NCI-H1092 (cell line): Measurements from ENCODE around the gene PRCC.

Experiments used
- DNase-seq: peaks from one replicate; lab custom pipeline; 2025; lab: John Stamatoyannopoulos, UW

PRCC gene

DNA sequence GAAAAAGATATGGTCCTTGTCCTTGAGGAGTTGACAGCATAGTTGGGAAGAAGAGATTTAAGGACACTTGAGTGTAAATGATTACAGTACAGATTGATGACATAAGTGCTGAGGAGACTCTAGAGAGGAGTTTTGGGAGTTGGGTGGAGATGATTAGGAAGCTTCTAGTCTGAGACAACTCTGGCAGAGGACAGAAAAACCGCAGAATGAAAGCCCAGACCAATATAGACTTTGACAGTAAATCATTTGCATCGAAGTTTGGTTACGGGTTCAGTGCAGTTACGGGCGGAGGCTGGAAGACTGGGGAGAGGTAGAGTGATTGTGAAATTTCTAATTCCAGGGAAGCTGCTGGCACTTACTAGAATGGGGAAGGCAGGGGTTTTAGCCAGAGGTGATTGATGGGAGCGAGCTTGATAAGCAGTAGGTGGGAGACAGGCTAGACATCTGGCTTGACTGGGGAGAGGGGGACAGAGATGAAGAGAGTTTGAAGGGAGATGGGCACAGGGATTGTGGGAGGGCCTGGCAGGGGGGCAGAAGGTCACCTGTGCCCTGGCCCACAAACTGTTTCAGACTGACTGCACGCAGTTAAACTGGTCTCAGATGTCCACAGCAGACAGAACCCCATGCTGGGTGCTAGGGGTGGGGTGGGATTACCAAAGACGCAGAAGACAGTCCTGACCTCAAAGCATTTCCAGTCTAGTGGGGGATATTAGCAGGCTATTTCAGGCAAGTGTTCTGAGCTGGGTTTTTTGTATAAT lies 29.2 kb downstream of the PRCC start:
- DNase-seq, result no peak

DNA sequence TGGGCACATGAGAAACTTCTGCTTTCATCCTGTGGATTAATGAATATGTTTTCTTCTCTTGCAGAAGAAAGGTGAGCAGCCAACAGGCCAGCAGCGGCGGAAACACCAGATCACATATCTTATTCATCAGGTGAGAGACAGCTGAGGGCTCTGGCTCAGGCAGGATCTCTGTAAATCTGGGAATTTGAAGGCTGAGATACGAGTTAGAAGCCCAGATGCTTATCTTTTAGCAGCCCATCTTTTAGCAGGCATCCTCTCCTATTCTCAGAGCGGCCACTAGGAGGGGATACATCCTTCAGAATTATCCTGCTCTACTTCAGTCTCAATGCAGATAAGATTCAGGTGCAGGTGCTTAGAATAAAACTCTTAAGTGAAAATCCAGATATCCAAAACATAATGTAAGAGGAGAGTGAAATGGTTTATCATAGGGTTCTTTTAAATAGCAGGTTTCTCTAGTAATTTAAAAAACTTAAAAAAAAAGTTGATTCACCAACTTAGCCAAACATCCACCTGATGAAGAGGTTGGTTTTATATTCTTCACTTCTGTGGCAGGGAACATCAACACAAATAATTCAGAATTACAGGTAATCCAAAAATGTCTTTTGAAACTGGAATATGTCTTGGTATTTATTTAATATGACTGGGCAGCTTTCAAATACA lies 30.0 kb downstream of the PRCC start:
- DNase-seq, result peak; percentile 28

DNA sequence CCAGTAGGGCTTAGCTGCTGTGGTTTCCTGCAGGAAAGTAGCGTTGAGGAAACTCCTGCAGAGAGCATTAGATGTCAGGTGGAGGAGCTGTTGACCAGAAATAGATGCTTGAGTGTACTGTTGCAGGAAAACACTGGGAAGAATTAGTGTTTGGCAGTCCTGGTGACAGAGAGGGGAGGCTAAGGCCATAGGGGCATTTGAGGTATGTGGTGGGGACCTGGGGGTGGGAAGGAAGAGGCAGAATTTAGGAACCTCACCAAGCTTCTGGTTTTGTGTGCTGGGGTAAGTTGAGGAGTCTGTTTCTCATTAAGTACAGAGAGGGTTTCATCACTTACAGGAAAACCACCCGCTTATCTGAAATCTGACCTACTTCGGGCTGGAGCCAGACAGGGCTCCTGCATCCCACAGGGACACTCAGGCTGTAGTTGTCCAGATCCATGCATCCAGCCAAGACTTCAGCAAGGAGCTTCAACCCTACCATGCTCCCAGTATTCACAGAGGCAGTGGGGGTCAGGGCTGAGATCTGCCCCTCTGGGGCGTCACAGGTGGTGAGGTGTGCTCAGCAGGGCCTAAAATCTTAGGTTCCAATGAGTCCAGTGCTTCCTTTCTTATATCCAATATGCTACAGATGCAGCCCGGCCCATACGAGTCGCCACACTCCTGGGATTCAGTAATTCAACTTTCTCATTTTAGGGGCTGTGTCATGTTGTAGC lies 34.2 kb downstream of the PRCC start:
- DNase-seq, result no peak

DNA sequence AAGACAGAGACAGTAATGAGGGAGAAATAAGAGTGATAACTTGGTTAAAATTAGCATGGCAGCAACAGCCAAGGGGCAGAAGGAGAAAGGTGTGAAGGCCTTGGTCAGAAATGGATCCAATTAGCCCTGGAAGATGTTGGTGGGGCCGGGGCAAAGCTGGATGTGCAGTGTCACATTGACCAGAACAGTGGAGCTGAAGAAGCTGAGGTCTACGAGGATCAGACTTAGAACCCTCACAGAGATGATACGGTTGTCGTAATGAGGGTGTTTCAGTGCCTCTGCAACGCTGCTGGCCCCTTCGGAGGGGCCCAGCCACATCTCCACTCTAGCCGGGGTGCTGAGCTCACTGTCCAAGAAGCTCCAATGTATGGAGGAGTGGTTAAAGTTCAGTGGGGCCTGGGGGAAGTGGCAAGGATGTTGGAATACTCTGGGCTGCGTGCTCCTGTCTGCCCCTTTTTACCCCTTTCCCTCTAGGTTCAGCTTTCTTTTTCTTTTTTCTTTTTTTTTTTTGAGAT lies 35.1 kb downstream of the PRCC start:
- no peak for DNase-seq

DNA sequence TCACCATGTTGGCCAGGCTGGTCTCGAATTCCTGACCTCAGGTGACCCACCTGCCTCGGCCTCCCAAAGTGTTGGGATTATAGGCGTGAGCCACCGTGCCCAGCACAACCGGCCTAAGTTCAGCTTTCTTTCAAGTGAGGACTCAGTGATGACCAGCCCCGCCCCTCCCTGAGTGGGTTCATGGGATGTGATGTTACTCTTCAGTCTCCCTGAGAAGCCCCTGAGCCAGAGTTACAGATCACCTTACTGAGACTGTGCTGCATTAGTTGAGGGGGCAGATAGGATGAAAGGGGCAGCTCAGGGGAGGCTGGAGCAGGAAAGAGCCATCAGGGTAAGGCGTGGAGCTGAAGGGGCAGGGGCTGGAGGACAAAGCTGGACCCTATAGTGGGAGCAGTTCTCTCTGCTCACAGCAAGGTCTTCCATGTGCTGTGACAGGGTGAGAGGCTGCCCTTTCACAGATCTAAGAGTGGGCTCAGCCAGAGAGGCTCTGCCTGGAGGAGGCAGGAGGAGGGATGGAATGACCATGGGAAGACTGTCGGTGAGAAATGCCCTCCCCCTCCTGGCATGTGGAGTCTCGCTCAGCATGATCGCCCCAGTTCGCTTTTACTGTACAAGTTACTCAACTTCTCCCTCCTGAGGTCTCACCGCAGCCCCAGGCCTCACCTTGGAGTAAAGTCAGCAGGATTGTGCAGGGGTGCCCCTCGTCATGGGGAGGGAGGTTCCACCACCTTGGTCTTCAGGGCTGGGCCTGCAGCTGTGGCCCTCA lies 35.9 kb downstream of the PRCC start:
- DNase-seq, result no peak

DNA sequence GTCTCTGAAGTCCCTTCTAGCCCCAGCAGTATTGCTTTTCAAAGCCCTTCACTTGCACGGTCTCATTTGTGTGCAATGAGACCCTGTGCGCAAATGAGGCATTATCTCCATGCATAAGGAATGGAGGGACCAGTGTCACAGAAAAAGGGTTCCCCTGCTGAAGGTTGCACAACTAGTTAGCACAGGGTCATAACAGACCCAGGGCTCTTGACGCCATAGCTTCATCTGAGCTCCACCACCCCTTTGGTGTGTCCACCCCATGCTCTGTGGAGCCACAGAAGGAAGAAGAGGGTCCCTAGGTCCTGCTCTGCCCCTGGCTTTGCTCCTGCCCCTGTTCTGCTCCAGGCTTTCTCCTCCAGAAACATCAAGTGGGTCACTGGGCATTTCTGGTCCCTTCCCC lies 36.7 kb downstream of the PRCC start:
- DNase-seq, result no peak

DNA sequence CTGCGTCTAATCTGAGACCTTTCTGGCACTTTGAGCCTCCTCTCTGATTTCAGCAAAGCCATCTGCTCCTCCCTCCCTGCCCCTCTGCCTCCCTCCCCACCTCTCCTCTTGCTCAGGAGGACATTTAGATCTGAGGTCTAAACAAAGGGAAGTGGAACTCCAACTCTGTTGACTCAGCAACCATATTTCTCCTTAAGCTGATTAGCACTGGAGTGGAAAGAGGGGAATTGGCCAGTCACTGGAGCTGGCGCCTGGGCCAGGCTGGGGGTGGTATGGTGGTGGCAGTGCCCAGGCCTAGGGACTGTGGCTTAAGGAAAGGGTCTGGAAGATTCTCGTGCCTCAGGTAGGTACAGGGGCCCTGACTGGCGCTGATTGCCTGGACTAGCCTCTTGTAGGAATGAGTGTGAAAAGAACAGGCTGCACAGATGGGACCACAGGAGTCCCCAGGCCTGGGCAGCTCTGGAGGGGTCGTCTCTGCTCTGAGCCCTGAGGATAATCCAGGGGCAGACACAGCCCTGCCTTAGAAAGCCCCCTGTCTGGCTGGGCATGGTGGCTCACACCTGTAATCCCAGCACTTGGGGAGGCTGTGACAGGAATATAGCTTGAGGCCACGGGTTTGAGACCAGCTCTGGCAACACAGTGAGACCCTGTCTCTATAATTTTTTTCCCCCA lies 37.4 kb downstream of the PRCC start:
- DNase-seq, result peak; percentile 66

DNA sequence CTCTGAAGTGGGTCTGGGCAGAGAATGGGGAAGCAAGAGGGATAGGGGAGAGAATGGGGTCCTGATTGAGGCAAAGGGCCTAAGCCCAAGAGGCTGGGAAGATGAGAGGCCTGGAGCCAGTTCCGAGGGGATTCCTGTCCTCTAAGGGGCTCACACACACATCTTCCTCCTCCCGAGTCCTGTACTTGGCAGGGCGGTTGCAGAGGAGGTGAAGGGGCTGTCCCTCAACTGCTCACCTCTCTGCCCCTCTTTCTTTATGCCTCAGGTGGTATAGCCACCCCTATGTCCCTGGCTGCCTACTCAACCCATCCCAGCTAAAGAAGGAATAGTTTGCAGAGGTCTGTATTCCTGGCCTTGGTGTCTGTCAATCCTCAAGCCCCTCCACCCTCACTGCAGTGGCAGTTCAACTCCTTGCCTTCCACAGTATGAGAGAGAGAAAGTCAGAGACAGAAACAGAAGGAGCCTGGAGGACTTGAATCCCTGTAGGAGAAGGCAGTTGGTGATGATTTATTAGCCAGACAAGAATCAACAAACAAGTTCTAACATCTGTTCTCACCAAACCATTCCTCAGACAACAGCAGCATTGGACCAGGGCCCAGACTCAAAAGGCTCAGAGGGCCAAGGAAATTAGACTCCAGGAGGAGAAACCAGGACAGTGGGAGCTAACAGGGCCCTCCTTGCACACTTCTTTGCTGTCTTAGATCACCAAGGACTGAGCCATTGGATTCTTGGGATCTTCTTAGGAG lies 38.6 kb downstream of the PRCC start:
- DNase-seq, result no peak

DNA sequence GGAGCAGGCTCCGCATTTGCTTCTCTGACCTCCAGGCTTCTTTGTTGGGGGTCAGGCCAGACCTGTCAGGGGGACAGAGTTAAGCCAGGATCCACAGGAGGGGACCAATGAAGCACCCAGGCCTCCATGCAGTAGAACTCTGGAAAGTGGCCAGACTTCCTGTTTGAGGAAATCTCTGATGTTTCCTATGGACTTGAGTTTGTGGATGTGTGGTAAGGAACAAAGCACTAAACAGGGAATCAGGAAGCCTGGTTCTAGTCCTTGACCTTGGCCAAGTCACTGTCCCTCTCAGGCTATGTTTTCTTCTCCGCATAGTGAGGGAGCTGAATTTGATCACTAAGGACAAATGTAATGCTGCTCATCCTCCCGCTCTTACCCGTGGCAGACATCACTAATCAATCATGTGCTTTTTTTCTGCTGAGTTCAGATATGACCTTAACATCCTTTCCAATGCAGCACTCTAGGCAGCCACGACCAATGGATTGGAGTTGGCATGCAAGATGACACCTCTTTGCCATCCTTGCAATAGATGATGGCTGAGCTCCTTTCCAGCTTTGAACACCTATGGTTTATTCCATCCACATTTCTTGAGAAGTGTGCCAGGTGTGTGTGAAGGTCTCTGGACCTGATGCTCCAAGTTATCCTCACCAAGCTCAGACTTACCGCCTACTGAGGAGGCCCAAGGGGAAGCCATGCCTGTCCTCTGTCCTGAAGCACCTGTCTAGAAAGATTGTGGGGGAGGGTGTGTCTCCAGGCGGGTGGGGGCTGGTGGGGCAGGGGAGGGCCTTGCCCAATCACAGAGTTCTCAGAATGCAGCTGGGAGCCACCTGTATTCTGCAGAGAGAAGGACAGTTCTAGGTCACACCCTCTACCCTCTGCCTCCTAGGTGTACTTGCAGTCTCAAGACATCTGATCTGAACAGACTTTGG lies 39.4 kb downstream of the PRCC start:
- no peak for DNase-seq

DNA sequence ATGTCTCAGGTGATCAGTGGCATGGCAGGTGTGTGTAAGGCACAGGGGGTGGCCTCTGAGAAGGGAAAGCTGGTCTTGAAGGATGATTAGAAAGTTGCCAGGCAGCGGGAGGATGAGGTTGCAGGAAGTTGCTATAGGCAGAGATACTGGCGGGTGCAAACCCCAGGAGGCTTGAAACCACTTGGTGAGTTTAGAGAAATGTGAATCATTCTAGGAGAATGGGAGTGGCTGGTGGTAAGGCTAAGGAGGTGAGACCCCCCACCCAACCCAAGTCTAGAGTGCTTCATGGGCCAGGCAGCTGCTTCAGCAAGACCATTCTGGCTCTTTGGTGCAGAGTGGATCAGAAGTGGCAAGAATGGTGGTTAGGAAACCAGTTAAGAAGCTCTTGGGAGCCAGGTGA lies 40.3 kb downstream of the PRCC start:
- no peak for DNase-seq

DNA sequence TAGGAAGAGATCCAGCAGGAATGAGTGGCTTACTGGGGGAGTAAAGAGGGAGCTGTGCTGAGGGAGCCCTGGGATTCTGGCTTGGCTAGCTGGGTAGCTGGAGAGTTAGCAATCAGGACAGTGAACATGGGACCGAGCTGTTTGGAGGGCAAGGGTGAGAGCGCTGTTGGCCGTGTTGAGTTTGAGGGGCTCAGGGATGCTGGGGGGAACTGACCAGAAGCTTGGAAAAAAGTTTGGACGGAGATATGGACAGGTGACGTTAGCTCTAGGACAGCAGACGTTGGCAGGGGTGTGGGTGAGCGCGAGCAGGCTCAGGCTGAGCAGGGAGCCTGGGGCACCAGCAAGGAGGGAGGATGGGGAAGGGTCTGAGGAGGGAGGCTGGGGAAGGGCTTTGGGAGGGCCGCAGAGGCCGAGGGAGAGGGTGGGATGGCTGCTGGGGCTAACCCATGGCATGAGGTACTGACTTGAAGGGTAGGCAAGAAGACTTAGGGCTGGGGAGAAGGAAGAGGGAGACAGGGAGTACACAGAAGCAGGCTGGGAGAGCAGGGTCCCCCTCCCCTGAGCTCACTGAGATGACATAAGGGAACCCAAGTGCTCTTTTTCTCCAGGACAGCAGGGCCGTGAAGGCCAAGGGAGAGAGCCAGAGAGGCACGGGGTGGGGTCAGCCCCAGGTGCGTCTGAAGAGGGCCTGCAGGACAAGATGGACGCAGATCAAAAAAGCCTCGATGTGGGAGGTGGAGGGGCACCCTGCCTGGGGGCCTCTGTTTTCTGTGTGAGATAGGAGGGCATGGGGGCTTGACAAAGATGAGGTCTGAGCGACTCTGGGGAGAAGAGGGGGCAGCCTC lies 41.1 kb downstream of the PRCC start:
- no peak for DNase-seq

DNA sequence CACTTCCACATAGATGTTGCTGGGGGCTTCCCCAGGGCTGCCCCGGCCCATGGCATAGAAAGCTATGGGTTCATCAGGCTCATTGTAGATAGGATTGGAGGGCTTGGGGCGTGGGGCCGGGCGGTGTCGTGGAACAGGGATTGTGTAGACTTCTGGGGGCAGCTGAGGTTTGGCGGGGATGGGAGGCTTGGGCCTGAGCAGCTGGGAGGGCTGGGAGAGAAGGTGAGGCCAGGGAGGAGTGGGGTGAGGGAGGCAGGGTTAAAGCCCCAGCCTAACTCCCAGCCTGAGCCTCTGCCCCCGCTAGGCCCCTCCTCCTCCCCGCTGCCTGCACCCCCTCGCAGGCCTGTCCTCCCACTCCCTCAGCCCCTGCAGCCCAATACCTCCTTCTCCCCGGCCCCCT lies 41.9 kb downstream of the PRCC start:
- no peak for DNase-seq

DNA sequence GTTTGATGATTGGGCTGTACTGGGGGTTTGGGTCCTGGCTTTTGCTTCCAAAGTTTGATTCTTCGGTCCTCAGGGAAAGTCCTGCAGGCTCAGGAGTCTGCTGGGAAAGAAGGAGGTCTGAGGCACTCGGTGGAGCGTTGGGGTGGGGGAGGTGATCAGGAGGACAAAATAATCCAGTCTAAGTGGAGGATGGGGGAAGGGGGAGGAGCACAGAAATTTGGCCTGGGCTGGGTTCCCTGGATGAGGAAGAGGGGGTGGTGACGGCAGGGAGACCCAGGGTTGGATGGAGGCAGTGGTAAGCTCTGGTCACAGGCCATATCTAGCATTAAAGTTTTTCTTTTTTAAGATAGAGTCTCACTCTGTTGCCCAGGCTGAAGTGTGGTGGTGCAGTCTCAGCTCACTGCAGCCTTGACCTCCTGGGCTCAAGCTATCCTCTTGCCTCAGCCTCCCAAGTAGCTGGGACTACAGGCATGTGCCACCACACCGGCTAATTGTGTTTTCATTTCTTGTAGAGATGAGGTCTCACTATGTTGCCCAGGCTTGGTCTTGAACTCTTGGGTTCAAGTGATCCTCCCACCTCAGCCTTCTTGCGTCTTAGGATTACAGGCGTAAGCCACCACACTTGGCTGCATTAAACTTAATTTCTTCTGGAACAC lies 42.5 kb downstream of the PRCC start:
- DNase-seq, result no peak

DNA sequence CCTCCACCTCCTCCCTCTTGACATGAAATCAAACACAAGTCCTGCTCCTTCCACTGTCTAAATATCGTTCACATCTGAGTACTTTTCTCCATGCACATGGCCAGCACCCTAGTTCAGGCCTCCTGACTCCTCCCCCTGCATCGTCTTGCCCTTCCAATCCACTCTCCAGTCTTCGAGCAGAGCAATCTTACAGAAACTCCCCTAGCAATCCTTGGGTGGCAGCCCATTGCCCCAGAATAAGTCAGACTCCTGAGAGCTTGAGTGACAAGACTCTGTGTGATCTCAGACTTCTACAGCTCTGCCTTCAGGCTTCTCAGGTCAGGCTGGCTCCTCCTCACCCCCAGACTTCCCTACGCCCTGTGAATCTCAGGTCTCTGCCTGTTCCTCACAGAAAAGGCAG lies 43.8 kb downstream of the PRCC start:
- DNase-seq, result no peak

DNA sequence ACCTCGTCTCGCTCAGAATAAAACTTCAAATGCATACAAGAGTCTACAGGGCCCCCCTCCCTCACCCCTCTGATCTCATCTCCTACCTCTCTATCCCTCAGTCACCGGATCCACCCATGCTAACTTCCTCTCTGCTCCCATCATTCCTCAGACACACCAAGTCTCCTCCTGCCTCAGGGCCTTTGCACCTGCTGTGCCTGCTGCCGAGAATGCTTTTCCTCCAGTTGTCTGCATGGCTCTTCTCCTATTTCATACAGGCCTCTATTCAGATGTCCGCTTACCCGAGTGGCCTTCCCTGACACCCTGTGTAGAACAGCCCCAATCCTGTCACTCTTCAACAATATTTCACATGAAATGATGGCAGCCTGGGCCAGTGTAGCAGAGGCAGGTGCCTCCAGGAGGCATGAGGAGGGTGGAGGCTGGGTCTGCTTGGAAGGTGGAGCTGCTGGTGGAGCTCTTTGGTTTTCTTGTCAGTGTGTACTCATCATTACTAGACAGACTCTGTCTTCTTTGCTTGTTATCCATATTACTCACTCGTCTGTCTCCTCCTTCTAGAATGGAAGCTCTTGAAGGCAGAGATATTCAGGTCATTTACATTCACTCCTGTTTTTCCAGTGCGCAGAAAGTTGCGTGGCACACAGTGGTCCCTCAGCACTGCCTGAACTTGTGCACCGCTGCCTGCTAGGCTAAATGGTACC lies 45.1 kb downstream of the PRCC start:
- no peak for DNase-seq

DNA sequence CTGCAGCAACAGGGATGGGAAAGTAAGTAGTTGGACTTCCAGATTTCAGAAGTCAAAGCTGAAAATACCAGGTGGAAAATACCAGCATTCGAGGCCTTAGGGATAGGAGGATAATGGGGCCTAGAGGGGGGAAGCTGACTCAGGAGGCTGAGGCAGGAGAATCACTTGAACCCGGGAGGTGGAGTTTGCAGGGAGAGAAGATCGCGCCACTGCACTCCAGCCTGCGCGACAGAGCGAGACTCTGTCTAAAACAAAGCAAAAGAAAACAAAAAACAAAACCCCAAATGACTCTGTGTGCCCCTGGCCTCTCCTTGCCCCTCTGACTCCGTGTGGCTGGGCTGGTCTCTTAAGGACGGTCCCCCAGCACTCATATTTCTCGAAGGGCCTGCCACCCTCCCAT lies 46.0 kb downstream of the PRCC start:
- DNase-seq, result no peak

DNA sequence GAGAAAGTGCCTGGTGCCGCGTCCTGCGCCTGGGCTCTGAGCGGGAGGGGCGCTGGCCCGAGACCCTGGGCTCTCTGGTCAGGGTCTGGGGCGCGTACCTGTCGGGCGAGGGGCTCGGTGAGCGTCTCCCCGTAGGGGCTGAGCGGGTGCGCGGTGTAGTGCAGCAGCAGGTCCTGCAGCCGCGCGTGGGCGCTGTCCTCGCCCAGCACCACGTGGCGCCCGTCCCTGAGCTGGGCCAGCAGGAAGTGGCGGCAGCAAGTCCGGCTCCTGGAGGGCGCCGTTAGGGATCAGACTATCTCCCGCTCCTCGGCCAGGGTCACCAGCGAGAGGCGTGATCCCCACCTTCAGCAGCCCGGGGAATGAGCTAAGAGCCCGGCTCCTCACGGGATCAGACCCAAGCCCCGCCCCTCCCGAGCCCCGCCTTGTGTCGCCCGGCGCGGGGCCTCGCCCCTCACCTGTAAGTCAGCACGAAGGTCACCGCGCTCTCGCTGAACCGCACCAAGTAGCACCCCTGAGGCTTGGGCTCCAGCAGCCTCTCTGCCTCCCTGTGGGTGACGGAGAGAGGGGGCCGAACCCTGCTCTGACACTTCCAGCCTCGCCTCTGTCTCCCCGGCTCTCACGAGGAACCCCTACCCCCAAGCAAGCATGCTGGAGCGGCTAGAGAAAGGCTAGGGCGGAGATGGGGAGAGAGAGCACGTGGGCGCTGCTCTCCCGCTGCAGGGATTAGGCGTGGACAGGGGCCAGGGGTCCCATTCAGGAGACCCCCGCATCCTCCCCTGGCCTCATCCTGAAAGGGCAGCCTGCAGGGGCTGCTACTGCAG lies 46.6 kb downstream of the PRCC start:
- peak; percentile 51 for DNase-seq
